H1 (cell line): ENCODE results near the gene GINS2. TPM values are rescaled to one million over a fixed set of nuclear protein-coding genes. Genes with fewer than 3 reads are reported as not detected.

ENCODE experiments used
- CTCF ChIA-PET: fragments of 300-600 bp; sonication (Branson Sonifier 250); formaldehyde crosslinking; loops from one replicate; lab custom pipeline; 2021; ENCODE audit not compliant: partially characterized antibody; lab: Charles Lee
- POLR2A ChIA-PET: fragments of 300-600 bp; sonication (Branson Sonifier 250); formaldehyde crosslinking; loops from one replicate; lab custom pipeline; 2021; ENCODE audit warnings: inconsistent platforms; ENCODE audit not compliant: partially characterized antibody; lab: Charles Lee
- DNase-seq, 2 experiments: peaks; one replicate each; pipeline versions ENCODE4 v3.0.0 to v3.0.0-alpha.2; 2010 to 2022; ENCODE audit warnings: low spot score in 2 of 2, low read depth in 1 of 2, mixed read lengths in 1 of 2
- FAIRE-seq: peaks from 2 replicates; lab custom pipeline; 2011; peaks lifted over from hg19 to GRCh38; lab: Jason Lieb, UNC
- H2AFZ ChIP-seq: 2 replicates; pipeline ENCODE4 v1.8.1; 2012; ENCODE audit warnings: low read length, inconsistent platforms
- H2AK5ac ChIP-seq: 2 replicates; pipeline ENCODE4 v1.6.1; 2013; ENCODE audit warnings: low read depth, low read length
- H2BK120ac ChIP-seq: replicated peaks from 2 replicates; pipeline ENCODE3; 2013; ENCODE audit warnings: low read depth, low read length, inconsistent platforms
- H2BK12ac ChIP-seq: 2 replicates; pipeline ENCODE4 v1.6.1; 2013; ENCODE audit warnings: low read depth, low read length
- H2BK15ac ChIP-seq: 2 replicates; pipeline ENCODE4 v1.6.1; 2013; ENCODE audit warnings: low read length
- H2BK20ac ChIP-seq: 2 replicates; pipeline ENCODE4 v1.6.1; 2013; ENCODE audit warnings: low read length
- H2BK5ac ChIP-seq: 2 replicates; pipeline ENCODE4 v1.6.1; 2013; ENCODE audit warnings: low read depth, low read length
- H3K14ac ChIP-seq: 2 replicates; pipeline ENCODE4 v1.6.1; 2013; ENCODE audit warnings: inconsistent platforms; ENCODE audit not compliant: insufficient read length
- H3K18ac ChIP-seq: 2 replicates; pipeline ENCODE4 v1.6.1; 2013; ENCODE audit warnings: low read length; ENCODE audit errors: extremely low read depth
- H3K23ac ChIP-seq: 2 replicates; pipeline ENCODE4 v1.6.1; 2013; ENCODE audit warnings: inconsistent platforms; ENCODE audit not compliant: insufficient read length
- H3K23me2 ChIP-seq: 2 replicates; pipeline ENCODE4 v1.6.1; 2013; ENCODE audit warnings: low read depth, low read length
- H3K27ac ChIP-seq: 2 replicates; pipeline ENCODE4 v1.6.1; 2011; ENCODE audit warnings: low read depth, low read length, inconsistent platforms
- H3K27me3 ChIP-seq, 4 experiments: replicated peaks in 1 of 4; 1 replicate in 1 of 4; 2 replicates in 3 of 4; pipeline versions ENCODE4 v1.6.1 to v1.8.1; 2011 to 2013; ENCODE audit warnings: low read length in 3 of 4, mild to moderate bottlenecking in 3 of 4, inconsistent platforms in 2 of 4, mixed read lengths in 2 of 4, moderate library complexity in 1 of 4; ENCODE audit not compliant: control insufficient read depth in 3 of 4, insufficient read depth in 3 of 4; ENCODE audit errors: extremely low read depth in 1 of 4
- H3K36me3 ChIP-seq, 4 experiments: 2 replicates each; pipeline versions ENCODE4 v1.6.1 to v1.8.1; 2011 to 2013; ENCODE audit warnings: mild to moderate bottlenecking in 4 of 4, low read length in 3 of 4, moderate library complexity in 2 of 4, control low read depth in 1 of 4, inconsistent platforms in 1 of 4; ENCODE audit not compliant: insufficient read depth in 4 of 4, control insufficient read depth in 2 of 4
- H3K4ac ChIP-seq: replicated peaks from 2 replicates; pipeline ENCODE3; 2013; ENCODE audit warnings: low read length, low read depth, mixed read lengths, inconsistent platforms; ENCODE audit not compliant: insufficient read length
- H3K4me1 ChIP-seq, 4 experiments: replicated peaks in 1 of 4; 1 replicate in 1 of 4; 2 replicates in 3 of 4; pipeline versions ENCODE4 v1.6.1 to v1.8.1; 2011 to 2013; ENCODE audit warnings: low read length in 3 of 4, inconsistent platforms in 2 of 4, mixed read lengths in 1 of 4; ENCODE audit not compliant: insufficient read depth in 4 of 4, control insufficient read depth in 3 of 4
- H3K4me2 ChIP-seq, 2 experiments: 2 replicates each; pipeline versions ENCODE4 v1.6.1 to v1.8.1; 2011 to 2013; ENCODE audit warnings: low read depth in 2 of 2, low read length in 2 of 2, control low read depth in 1 of 2, inconsistent platforms in 1 of 2, mild to moderate bottlenecking in 1 of 2; ENCODE audit not compliant: insufficient read depth in 1 of 2
- H3K4me3 ChIP-seq, 4 experiments: fragments of 200-600, 300-600 bp in 1 of 4; sonication (generic), shearing (Covaris generic), sonication (Bioruptor Twin) in 1 of 4; 2 replicates each; pipeline versions ENCODE4 v1.5.1 to v1.8.1; 2011 to 2016; ENCODE audit warnings: low read length in 4 of 4, low read depth in 3 of 4, control low read depth in 2 of 4, inconsistent platforms in 2 of 4, mild to moderate bottlenecking in 2 of 4, mixed read lengths in 1 of 4, moderate library complexity in 1 of 4; ENCODE audit not compliant: insufficient read depth in 2 of 4; ENCODE audit errors: extremely low read depth in 1 of 4
- H3K56ac ChIP-seq: replicated peaks from 2 replicates; pipeline ENCODE3; 2013; ENCODE audit warnings: low read depth, mild to moderate bottlenecking, mixed read lengths, low read length, inconsistent platforms; ENCODE audit not compliant: insufficient read length
- H3K79me1 ChIP-seq: 2 replicates; pipeline ENCODE4 v1.6.1; 2013; ENCODE audit warnings: low read depth, low read length, control low read depth
- H3K79me2 ChIP-seq, 2 experiments: 2 replicates each; pipeline versions ENCODE4 v1.6.1 to v1.8.1; 2012 to 2013; ENCODE audit warnings: low read length in 2 of 2, mild to moderate bottlenecking in 2 of 2, inconsistent platforms in 1 of 2; ENCODE audit not compliant: insufficient read depth in 2 of 2, control insufficient read depth in 1 of 2
- H3K9ac ChIP-seq, 4 experiments: replicated peaks in 1 of 4; 1 replicate in 1 of 4; 2 replicates in 3 of 4; pipeline versions ENCODE4 v1.6.1 to v1.8.1; 2011 to 2013; ENCODE audit warnings: low read depth in 3 of 4, low read length in 3 of 4, control low read depth in 2 of 4, mild to moderate bottlenecking in 2 of 4, moderate library complexity in 2 of 4, inconsistent platforms in 1 of 4; ENCODE audit errors: extremely low read depth in 1 of 4
- H3K9me3 ChIP-seq, 2 experiments: 2 replicates each; pipeline versions ENCODE4 v1.6.1 to v1.8.1; 2012 to 2013; ENCODE audit warnings: mild to moderate bottlenecking in 2 of 2, moderate library complexity in 2 of 2, control low read depth in 1 of 2, inconsistent platforms in 1 of 2, low read depth in 1 of 2, low read length in 1 of 2, mixed read lengths in 1 of 2; ENCODE audit not compliant: insufficient read depth in 2 of 2
- H4K20me1 ChIP-seq, 2 experiments: replicated peaks in 1 of 2; 2 replicates each; pipeline versions ENCODE3 to v1.8.1; 2011 to 2013; ENCODE audit warnings: inconsistent platforms in 2 of 2, low read length in 2 of 2, mild to moderate bottlenecking in 1 of 2; ENCODE audit not compliant: insufficient read depth in 2 of 2, control insufficient read depth in 1 of 2
- H4K5ac ChIP-seq: 2 replicates; pipeline ENCODE4 v1.6.1; 2013; ENCODE audit warnings: low read length, low read depth, mixed read lengths, inconsistent platforms; ENCODE audit not compliant: insufficient read length
- H4K8ac ChIP-seq: 2 replicates; pipeline ENCODE4 v1.8.0; 2013; ENCODE audit warnings: mild to moderate bottlenecking, moderate library complexity, low read length, inconsistent platforms; ENCODE audit not compliant: insufficient read depth; ENCODE audit errors: extremely low read depth
- H4K91ac ChIP-seq: replicated peaks from 2 replicates; pipeline ENCODE3; 2013; ENCODE audit warnings: low read length, mixed read lengths, inconsistent platforms; ENCODE audit not compliant: insufficient read length
- BCL11A ChIP-seq, 2 experiments: IDR thresholded peaks; one replicate each; pipeline ENCODE4 v1.6.1; 2011; ENCODE audit warnings: low read depth in 2 of 2, low read length in 2 of 2, mild to moderate bottlenecking in 2 of 2
- CTBP2 ChIP-seq: IDR thresholded peaks from 2 replicates; pipeline ENCODE4 v1.7.0; 2011; ENCODE audit warnings: borderline replicate concordance, mild to moderate bottlenecking, moderate library complexity, mixed read lengths, low read length; ENCODE audit not compliant: insufficient read depth, insufficient read length
- GTF2F1 ChIP-seq: IDR thresholded peaks from 2 replicates; pipeline ENCODE4 v1.6.1; 2012; ENCODE audit warnings: low read depth, low read length, improper control_type of control experiment, borderline replicate concordance
- MAFK ChIP-seq: IDR thresholded peaks from 2 replicates; pipeline ENCODE4 v1.6.1; 2012; ENCODE audit warnings: low read depth, mild to moderate bottlenecking, improper control_type of control experiment, low read length
- SP1 ChIP-seq: IDR thresholded peaks from 2 replicates; pipeline ENCODE4 v1.6.1; 2011; ENCODE audit warnings: low read depth, low read length
- SP2 ChIP-seq: IDR thresholded peaks from 2 replicates; pipeline ENCODE4 v1.6.1; 2012; ENCODE audit warnings: mild to moderate bottlenecking, low read length, inconsistent platforms
- TAF7 ChIP-seq: optimal IDR thresholded peaks from 2 replicates; pipeline ENCODE3; 2011; ENCODE audit warnings: low read depth, mild to moderate bottlenecking, inconsistent platforms, low read length, moderate library complexity, borderline replicate concordance
- TCF12 ChIP-seq: IDR thresholded peaks from 2 replicates; pipeline ENCODE4 v1.6.1; 2011; ENCODE audit warnings: low read depth, mild to moderate bottlenecking, low read length
- WGBS, 2 experiments: shearing (Covaris generic) in 1 of 2; methylation state at CpG; one replicate each; pipeline versions ENCODE4 v1.1.6 to v1.1.7; 2013 to 2015; ENCODE audit warnings: low lambda C conversion rate in 2 of 2, mixed read lengths in 2 of 2, inconsistent platforms in 1 of 2, low coverage in 1 of 2, missing lambda C conversion rate in 1 of 2; ENCODE audit not compliant: insufficient replicate concordance in 2 of 2, insufficient coverage in 1 of 2, insufficient read length in 1 of 2; ENCODE audit errors: extremely low coverage in 1 of 2, missing lambda C conversion rate in 1 of 2; 5-methylcytosine and 5-hydroxymethylcytosine counted together
- polyA plus RNA-seq, 7 experiments: library from polyadenylated mRNA; depleted of rRNA in 3 of 7; stranded (reverse) in 5 of 7; unstranded in 2 of 7; fragments of >200 nt in 5 of 7; fragments of 200-250 nt in 2 of 7; gene quantifications; 1 replicate in 5 of 7; 2 replicates in 1 of 7; 4 replicates in 1 of 7; pipeline versions ENCODE4 v1.2.1 to v1.2.3, GENCODE V29; 2011 to 2013; ENCODE audit warnings: missing spikeins in 2 of 7, mixed read lengths in 2 of 7
- total RNA-seq: library from RNA; stranded (reverse); fragmentation: NEBNext Ultra II Directional; extraction: Animal tissue kit (Norgen Biotek cat#: 25700); gene quantifications from 2 replicates; pipeline ENCODE4 v1.2.1, GENCODE V29; 2021
- TF ChIP-seq, protein P1 (sequence below), 3 experiments: IDR thresholded peaks; 1 replicate in 2 of 3; 2 replicates in 1 of 3; pipeline versions ENCODE4 v1.5.1 to v1.6.1; 2011; ENCODE audit warnings: low read length in 3 of 3, mild to moderate bottlenecking in 3 of 3, inconsistent platforms in 2 of 3, low read depth in 1 of 3, moderate library complexity in 1 of 3; ENCODE audit not compliant: insufficient read depth in 1 of 3; ENCODE audit errors: control extremely low read depth in 1 of 3

The GINS2 gene
- total and polyA plus RNA-seq, 2 of the 8 experiments (the other 6 are each of a cell fraction or from before 2014, with no cell fraction given): 29.4 to 59.1 TPM

DNA sequence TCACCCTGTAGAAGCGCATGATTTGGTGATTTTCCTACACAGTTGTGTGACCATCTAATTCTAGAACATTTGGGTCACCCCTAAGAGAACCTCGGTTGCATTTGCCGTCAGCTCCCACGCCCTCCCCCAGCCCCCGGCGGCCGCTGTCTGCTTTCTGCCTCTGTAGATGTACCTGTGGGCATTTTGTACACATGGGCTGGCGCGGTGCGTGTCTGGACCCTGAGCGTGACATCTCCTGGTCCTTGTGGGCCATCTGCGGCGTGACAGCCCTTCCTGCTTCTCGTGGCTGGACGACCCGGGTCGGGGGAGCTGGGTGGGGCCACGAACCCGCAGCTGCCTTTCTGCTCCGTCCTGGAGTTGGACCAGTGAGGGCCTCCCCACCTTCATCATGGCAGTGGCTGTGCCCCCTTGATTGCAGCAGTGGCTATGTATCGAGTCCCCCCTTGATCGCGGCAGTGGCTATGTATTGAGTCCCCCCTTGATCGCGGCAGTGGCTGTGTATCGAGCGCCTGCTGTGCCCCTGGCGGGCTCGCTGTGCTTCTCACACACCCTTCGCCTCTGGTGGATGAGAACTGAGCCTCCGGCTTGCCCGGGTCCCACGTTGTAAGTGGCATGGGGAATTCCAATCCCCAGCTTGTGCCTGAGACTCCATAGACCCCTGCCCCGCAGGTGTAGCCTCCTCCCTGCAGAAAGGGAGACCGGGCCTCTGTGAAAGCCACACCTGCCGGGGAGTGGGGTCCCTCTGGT is 51.5 kb downstream of the GINS2 start:
- FAIRE-seq: no peak
- CTCF ChIA-PET: interaction anchor here (0.7 to 4.3 kb wide), 13 partner anchors 9 to 384 kb away, joined by 3 to 27 read pairs (median 6); partner anchors contain the start of gene GINS2
- TF ChIP-seq GTF2F1 (no peak), TCF12 (no peak), SP2 (no peak), TAF7 (no peak), BCL11A (IDR thresholded peaks at IDR 0.05; ENCODE audit: low read depth in 2 of 2, low read length in 2 of 2) (no peak), SP1 (no peak), MAFK (no peak), CTBP2 (no peak)
- TF ChIP-seq, protein P1, sequence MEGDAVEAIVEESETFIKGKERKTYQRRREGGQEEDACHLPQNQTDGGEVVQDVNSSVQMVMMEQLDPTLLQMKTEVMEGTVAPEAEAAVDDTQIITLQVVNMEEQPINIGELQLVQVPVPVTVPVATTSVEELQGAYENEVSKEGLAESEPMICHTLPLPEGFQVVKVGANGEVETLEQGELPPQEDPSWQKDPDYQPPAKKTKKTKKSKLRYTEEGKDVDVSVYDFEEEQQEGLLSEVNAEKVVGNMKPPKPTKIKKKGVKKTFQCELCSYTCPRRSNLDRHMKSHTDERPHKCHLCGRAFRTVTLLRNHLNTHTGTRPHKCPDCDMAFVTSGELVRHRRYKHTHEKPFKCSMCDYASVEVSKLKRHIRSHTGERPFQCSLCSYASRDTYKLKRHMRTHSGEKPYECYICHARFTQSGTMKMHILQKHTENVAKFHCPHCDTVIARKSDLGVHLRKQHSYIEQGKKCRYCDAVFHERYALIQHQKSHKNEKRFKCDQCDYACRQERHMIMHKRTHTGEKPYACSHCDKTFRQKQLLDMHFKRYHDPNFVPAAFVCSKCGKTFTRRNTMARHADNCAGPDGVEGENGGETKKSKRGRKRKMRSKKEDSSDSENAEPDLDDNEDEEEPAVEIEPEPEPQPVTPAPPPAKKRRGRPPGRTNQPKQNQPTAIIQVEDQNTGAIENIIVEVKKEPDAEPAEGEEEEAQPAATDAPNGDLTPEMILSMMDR (IDR thresholded peaks at IDR 0.05; ENCODE audit: control extremely low read depth in 1 of 3, insufficient read depth in 1 of 3, low read depth in 1 of 3, low read length in 3 of 3): no peak

More for the DNA sequence above, 51.5 kb downstream of the GINS2 start:
- POLR2A ChIA-PET: interaction anchor here (0.9 to 1.0 kb wide), 2 partner anchors 11 to 16 kb away, joined by 3 read pairs; no protein-coding TSS in a partner anchor
- no peak overlapping the region for H2AK5ac ChIP-seq
- H2AFZ ChIP-seq: no peak overlapping the region
- peaks cover 0 to 11% (median 0%) of the 10 kb centered on the region in 4 experiments; a peak in 4 of 8 replicates for H3K36me3 ChIP-seq
- H3K23me2 ChIP-seq: no peaks in the 10 kb centered on the region
- no peak overlapping the region for H2BK5ac ChIP-seq
- H2BK120ac ChIP-seq: no peak overlapping the region
- H3K14ac ChIP-seq: no peak overlapping the region
- 0 out of 2 replicates have a peak overlapping the region, but pooled peaks have one; percentile 17 for H2BK12ac ChIP-seq
- H3K79me2 ChIP-seq: peaks cover 0 to 91% of the 10 kb centered on the region in 2 experiments; a peak in 3 of 4 replicates
- no peak overlapping the region; the same call in 1 of the 2 replicates for H3K27ac ChIP-seq
- 93% methylated on average over 36 of the region's 36 CpGs; no CpG with 5 or more reads in 1 of the 2 experiments for WGBS, 2 experiments
- DNase-seq: no peak
- no peak overlapping the region for H3K23ac ChIP-seq
- H2BK20ac ChIP-seq: no peak overlapping the region
- H3K4me1 ChIP-seq: peaks cover 0 to 8% (median 0%) of the 10 kb centered on the region in 4 experiments; a peak in 4 of 7 replicates
- H3K79me1 ChIP-seq: peaks cover 21% of the 10 kb centered on the region
- no peaks in the 10 kb centered on the region for H3K27me3 ChIP-seq
- peaks cover 41 to 65% of the 10 kb centered on the region in 2 experiments for H4K20me1 ChIP-seq
- no peak overlapping the region for H4K91ac ChIP-seq
- no peak overlapping the region for H3K9ac ChIP-seq
- no peak overlapping the region for H3K56ac ChIP-seq
- H3K4me3 ChIP-seq: no peak overlapping the region
- H3K9me3 ChIP-seq: no peaks in the 10 kb centered on the region
- H4K8ac ChIP-seq: no peak overlapping the region; the same call in 1 of the 2 replicates
- no peak overlapping the region for H3K18ac ChIP-seq
- no peak overlapping the region for H3K4me2 ChIP-seq
- no peak overlapping the region for H2BK15ac ChIP-seq
- no peak overlapping the region for H4K5ac ChIP-seq
- no peak overlapping the region for H3K4ac ChIP-seq
